Ovary (tissue), 3 donors: ENCODE results near the gene AOX1.

ENCODE experiments used
- POLR2A ChIP-seq: fragments of 450-650 bp; IDR thresholded peaks from one replicate; pipeline ENCODE4 v1.6.1; 2017; ENCODE audit warnings: antibody characterized with exemption, mild to moderate bottlenecking, moderate library complexity
- TF ChIP-seq, protein P1 (sequence below), 3 donors: fragments of 450-650 bp in 2 of 3; fragments of 200-600 bp in 1 of 3; IDR thresholded peaks; one replicate each; pipeline versions ENCODE4 v1.5.1 to v1.8.0; 2016 to 2022; ENCODE audit warnings: antibody characterized with exemption in 3 of 3, mild to moderate bottlenecking in 1 of 3
- donor health status: DM: no; HTN: no; CAD: no.

DNA sequence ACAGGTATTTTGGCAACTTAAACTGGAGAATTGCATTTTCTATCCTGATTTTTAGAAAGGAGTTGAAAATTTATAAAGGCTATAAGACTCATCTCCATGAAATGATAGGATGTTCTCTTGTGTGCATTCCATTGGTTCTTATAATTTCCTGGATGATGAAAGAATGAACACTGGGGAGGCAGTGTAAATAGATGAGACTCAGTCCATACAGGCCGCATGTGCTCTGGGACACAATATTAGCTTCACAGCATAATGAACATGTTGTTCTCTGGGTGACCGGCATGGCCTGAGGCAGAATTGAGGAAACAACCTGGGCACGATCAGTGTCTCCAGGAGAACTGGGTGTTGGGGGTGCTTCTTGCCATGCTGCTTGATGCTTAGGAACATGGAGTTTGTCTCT lies 38.8 kb downstream of the AOX1 start:
- no peak for TF ChIP-seq POLR2A
- TF ChIP-seq, protein P1, sequence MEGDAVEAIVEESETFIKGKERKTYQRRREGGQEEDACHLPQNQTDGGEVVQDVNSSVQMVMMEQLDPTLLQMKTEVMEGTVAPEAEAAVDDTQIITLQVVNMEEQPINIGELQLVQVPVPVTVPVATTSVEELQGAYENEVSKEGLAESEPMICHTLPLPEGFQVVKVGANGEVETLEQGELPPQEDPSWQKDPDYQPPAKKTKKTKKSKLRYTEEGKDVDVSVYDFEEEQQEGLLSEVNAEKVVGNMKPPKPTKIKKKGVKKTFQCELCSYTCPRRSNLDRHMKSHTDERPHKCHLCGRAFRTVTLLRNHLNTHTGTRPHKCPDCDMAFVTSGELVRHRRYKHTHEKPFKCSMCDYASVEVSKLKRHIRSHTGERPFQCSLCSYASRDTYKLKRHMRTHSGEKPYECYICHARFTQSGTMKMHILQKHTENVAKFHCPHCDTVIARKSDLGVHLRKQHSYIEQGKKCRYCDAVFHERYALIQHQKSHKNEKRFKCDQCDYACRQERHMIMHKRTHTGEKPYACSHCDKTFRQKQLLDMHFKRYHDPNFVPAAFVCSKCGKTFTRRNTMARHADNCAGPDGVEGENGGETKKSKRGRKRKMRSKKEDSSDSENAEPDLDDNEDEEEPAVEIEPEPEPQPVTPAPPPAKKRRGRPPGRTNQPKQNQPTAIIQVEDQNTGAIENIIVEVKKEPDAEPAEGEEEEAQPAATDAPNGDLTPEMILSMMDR (IDR thresholded peaks at IDR 0.05) = no peak
